Psoas muscle (tissue), 8 donors: ENCODE measurements around the gene GSTCD. TPM values are rescaled to one million over a fixed set of nuclear protein-coding genes. Genes with fewer than 3 reads are reported as not detected.
"Not testable (repeated sequence)": the region's sequence is repeated elsewhere in the genome, so short reads cannot be mapped to it uniquely, and the experiment has no call there.

Experiments
- ATAC-seq, 4 donors: fragments of 200-7000 bp; cut with Tn5 transposase; one replicate each; pipeline ENCODE4 v1.9.1; 2020; ENCODE audit warnings: moderate library complexity in 3 of 4, mild to moderate bottlenecking in 2 of 4
- DNase-seq, 2 donors: peaks; one replicate each; pipeline ENCODE4 v3.0.0-alpha.2; 2020
- H3K27ac ChIP-seq: fragments of 200-600 bp; one replicate; pipeline ENCODE4 v1.8.0; 2022
- H3K27me3 ChIP-seq, 3 donors: fragments of 200-600 bp in 1 of 3; one replicate each; pipeline versions ENCODE4 v1.6.1 to v1.8.0; 2013 to 2022; ENCODE audit warnings: low read length in 2 of 3, mild to moderate bottlenecking in 2 of 3, moderate library complexity in 1 of 3; ENCODE audit not compliant: insufficient read depth in 3 of 3
- H3K36me3 ChIP-seq, 2 donors: fragments of 200-600 bp in 1 of 2; one replicate each; pipeline versions ENCODE4 v1.6.1 to v1.8.0; 2013 to 2022; ENCODE audit warnings: low read depth in 1 of 2, mild to moderate bottlenecking in 1 of 2, moderate library complexity in 1 of 2; ENCODE audit not compliant: insufficient read depth in 1 of 2
- H3K4me1 ChIP-seq: fragments of 200-600 bp; one replicate; pipeline ENCODE4 v1.8.0; 2022
- H3K4me3 ChIP-seq: fragments of 200-600 bp; one replicate; pipeline ENCODE4 v1.8.0; 2022; ENCODE audit warnings: mild to moderate bottlenecking
- H3K9me3 ChIP-seq: fragments of 200-600 bp; one replicate; pipeline ENCODE4 v1.8.0; 2022
- WGBS, 3 donors: extraction: QIAGEN DNeasy Blood & Tissue Kit; methylation state at CpG; one replicate each; pipeline versions ENCODE4 v1.1.6 to v1.1.7; 2013; 5-methylcytosine and 5-hydroxymethylcytosine counted together
- intact Hi-C, 2 donors: fragments of 100-400 bp; cut with DNase I; formaldehyde crosslinking; loops; one replicate each; pipeline versions ENCODE4 v1.11.0 to v1.14.2; 2022
- polyA plus RNA-seq, 3 donors: library from polyadenylated mRNA; stranded (reverse); fragments of 200-250 nt; gene quantifications; one replicate each; pipeline ENCODE4 v1.2.3, GENCODE V29; 2013
- total RNA-seq, 4 donors: library from RNA; stranded (reverse); fragmentation: NEBNext Ultra II Directional in 2 of 4; extraction: Animal tissue kit (Norgen Biotek cat#: 25700) in 2 of 4; gene quantifications; one replicate each; pipeline versions ENCODE4 v1.2.1 to v1.2.4, GENCODE V29; 2021 to 2023
- TF ChIP-seq, protein P1 (sequence below): fragments of 200-600 bp; IDR thresholded peaks from one replicate; pipeline ENCODE4 v1.8.0; 2022; ENCODE audit warnings: antibody characterized with exemption
- donor health status: healthy with polysubstance abuse.
- donor health status: DM: no; HTN: no; CAD: no; lungs with moderate emphysema.
- donor health status: Bipolar disorder and iron deficiency.
- donor health status: healthy.
- donor health status: DM: yes; HTN: yes; CAD: no.
- donor health status: DM: no; HTN: no; CAD: no.
- donor health status: DM: no; HTN: no; CAD: no.
- donor health status: DM: yes; HTN: yes; CAD: no.

The GSTCD gene
- total and polyA plus RNA-seq, 7 donors: 0.82 to 6.6 (median 3.5) TPM

DNA sequence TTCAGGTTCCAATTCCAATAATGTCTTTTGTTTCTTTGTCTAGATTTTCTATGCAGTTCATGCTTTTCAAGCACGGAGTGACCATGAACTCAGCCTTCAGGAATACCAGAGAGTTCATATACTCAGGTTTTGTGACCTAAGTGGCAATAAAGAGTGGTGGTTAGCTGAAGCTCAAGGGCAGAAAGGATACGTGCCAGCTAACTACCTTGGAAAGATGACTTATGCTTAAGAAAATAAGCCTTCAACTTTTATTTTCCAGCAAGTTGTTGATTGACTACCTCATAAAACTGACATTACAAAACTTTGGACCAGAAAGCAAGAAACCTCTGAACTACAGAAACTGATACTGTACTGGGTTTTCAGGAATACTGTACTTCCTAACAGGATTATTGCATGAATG lies 30.9 kb upstream of the GSTCD start:
- TF ChIP-seq, protein P1, sequence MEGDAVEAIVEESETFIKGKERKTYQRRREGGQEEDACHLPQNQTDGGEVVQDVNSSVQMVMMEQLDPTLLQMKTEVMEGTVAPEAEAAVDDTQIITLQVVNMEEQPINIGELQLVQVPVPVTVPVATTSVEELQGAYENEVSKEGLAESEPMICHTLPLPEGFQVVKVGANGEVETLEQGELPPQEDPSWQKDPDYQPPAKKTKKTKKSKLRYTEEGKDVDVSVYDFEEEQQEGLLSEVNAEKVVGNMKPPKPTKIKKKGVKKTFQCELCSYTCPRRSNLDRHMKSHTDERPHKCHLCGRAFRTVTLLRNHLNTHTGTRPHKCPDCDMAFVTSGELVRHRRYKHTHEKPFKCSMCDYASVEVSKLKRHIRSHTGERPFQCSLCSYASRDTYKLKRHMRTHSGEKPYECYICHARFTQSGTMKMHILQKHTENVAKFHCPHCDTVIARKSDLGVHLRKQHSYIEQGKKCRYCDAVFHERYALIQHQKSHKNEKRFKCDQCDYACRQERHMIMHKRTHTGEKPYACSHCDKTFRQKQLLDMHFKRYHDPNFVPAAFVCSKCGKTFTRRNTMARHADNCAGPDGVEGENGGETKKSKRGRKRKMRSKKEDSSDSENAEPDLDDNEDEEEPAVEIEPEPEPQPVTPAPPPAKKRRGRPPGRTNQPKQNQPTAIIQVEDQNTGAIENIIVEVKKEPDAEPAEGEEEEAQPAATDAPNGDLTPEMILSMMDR: no peak
- Histone ChIP-seq H3K36me3 (peaks cover 0 to 13% of the 10 kb centered on the region in 2 donors), H3K27ac (no peak overlapping the region), H3K27me3 (no peaks in the 10 kb centered on the region), H3K4me3 (no peak overlapping the region), H3K4me1 (peaks cover 4% of the 10 kb centered on the region), H3K9me3 (no peaks in the 10 kb centered on the region)
- WGBS, 3 donors: 42 to 58% (median 53%) methylated on average over 2 of the region's 2 CpGs
- intact Hi-C loops: no loop called here
- DNase-seq: no peak
- no peak for ATAC-seq

DNA sequence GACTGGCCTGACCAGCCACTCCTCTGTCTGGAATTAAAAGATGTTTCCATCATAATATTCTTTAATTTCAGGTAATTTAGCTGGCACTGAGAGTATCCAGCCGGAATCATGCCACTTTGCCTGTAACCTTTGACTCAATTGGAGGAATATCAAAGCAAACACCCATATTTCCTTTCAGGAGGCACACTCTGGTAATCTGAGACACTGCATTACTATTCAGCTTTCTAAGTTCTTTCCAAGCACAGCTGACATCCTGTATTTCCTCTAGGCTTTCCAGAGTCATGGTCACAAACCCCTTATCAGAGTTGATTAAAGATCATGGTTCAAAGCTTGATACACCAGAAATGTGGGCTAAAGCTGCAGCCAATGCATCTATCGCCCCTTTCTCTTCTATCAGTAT lies 29.4 kb upstream of the GSTCD start:
- H3K4me1 ChIP-seq: peaks cover 4% of the 10 kb centered on the region
- H3K9me3 ChIP-seq: no peaks in the 10 kb centered on the region
- peaks cover 4 to 28% of the 10 kb centered on the region in 2 donors for H3K36me3 ChIP-seq
- 29 to 40% (median 37%) methylated on average over 2 of the region's 2 CpGs for WGBS, 3 donors
- DNase-seq (no peak), ATAC-seq (peak; percentile 40 to 64 (median 53))
- H3K27me3 ChIP-seq: no peaks in the 10 kb centered on the region
- no peak overlapping the region for H3K27ac ChIP-seq
- TF ChIP-seq, protein P1: no peak
- intact Hi-C loops: no loop called here
- H3K4me3 ChIP-seq: no peak overlapping the region

DNA sequence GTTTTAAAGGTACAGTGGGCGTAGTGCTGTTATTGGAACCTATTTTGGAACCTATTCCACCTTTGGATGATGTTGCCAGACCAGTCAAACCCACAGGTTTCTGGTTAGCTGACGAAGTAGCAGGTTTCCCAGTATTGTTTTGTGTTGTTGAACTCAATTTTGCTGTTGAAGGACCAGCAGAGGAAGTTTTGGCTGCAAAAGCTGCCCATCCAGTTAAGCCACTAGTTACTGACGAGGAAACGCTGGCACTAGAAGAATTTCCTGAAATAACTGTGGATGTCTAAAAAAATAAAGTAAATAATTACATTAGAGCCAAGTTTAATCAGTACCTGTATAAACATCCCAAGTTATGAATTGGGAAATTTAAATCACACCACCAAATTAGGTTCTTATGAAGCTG lies 25.5 kb upstream of the GSTCD start:
- no peak overlapping the region for H3K4me3 ChIP-seq
- DNase-seq (no peak), ATAC-seq (no peak)
- TF ChIP-seq, protein P1: no peak
- H3K27ac ChIP-seq: no peak overlapping the region
- 78 to 93% (median 92%) methylated on average over 4 of the region's 4 CpGs for WGBS, 3 donors
- peaks cover 4% of the 10 kb centered on the region for H3K4me1 ChIP-seq
- H3K27me3 ChIP-seq: no peaks in the 10 kb centered on the region
- H3K36me3 ChIP-seq: peaks cover 4 to 64% of the 10 kb centered on the region in 2 donors
- intact Hi-C loops: no loop called here
- no peaks in the 10 kb centered on the region for H3K9me3 ChIP-seq

DNA sequence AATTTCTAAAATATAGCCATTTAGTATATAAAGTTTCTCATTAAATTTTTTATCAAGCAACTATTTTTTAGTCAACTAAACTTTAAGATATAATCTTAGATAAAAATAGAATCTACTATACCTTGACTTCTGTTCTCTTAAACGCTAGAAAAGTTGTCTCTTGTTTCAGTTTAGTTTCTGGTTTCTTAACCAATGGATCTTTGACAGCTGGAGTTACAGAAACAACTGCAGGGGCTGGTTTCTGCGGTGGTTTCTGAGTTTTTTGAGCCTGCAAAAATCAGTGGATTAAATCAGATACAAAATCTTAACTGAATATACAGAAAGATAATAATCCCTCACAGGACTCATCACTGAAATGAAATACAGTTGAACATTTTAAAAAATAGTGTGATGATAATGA lies 22.0 kb upstream of the GSTCD start:
- Histone ChIP-seq H3K27me3 (no peaks in the 10 kb centered on the region), H3K4me3 (no peak overlapping the region), H3K4me1 (no peaks in the 10 kb centered on the region), H3K9me3 (no peaks in the 10 kb centered on the region), H3K36me3 (peaks cover 4 to 95% of the 10 kb centered on the region in 2 donors), H3K27ac (no peak overlapping the region)
- intact Hi-C loops: no loop called here
- 50 to 75% (median 57%) methylated on average over 2 of the region's 2 CpGs for WGBS, 3 donors
- no peak for ATAC-seq
- DNase-seq: no peak
- TF ChIP-seq, protein P1: no peak

DNA sequence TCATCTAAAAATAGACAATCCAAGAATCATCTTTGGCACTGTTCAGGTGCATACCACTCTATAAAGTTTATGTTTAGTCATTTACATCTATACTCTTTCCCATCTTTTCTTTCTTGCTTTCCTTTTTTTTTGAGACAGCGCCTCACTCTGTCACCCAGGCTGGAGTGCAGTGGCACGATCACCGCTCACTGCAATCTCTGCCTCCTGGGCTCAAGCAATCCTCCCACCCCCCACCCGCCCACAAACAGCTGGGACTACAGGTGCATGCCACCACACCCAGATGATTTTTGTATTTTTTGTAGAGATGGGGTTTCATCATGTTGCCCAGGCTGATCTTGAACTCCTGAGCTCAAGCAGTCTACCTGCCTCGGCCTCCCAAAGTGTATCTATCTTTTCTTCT lies 13.8 kb upstream of the GSTCD start:
- WGBS, 3 donors: 94 to 96% (median 95%) methylated on average over 5 of the region's 5 CpGs
- intact Hi-C loops, H3K4me3 ChIP-seq: not testable (repeated sequence)

DNA sequence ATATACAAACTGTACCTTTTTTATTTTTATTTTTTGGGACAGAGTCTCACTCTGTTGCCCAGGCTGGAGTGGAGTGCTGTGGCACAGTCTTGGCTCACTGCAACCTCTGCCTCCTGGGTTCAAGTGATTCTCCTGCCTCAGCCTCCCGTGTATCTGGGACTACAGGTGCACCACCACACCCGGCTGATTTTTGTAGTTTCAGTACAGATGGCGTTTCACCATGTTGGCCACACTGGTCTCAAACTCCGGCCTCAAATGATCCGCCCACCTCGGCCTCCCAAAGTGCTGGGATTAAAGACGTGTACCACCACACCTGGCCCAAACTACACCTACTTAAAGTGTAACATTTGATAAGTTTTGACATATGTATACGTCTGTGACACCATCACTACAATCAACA lies 12.8 kb upstream of the GSTCD start:
- H3K27me3 ChIP-seq, H3K4me3 ChIP-seq, H3K27ac ChIP-seq, H3K4me1 ChIP-seq, intact Hi-C loops, DNase-seq, ATAC-seq, H3K9me3 ChIP-seq: not testable (repeated sequence)
- 89 to 94% (median 90%) methylated on average over 8 of the region's 8 CpGs for WGBS, 3 donors
- H3K36me3 ChIP-seq: peaks cover 0 to 90% of the 10 kb centered on the region in 2 donors

More for the DNA sequence above, 13.8 kb upstream of the GSTCD start:
- peaks cover 0 to 97% of the 10 kb centered on the region in 2 donors for H3K36me3 ChIP-seq
- not testable (repeated sequence) for H3K9me3 ChIP-seq, DNase-seq, H3K4me1 ChIP-seq, H3K27ac ChIP-seq, H3K27me3 ChIP-seq, ATAC-seq
